Smooth muscle cell (in vitro differentiated cells): ENCODE data around the gene TTC12. TPM values are rescaled to one million over a fixed set of nuclear protein-coding genes. Genes with fewer than 3 reads are reported as not detected.

ENCODE experiments used
- DNase-seq: peaks from one replicate; lab custom pipeline; 2025; ENCODE audit not compliant: unreplicated experiment; lab: John Stamatoyannopoulos, UW
- H2AFZ ChIP-seq: fragments of 200-600 bp; sonication (generic); 2 replicates; pipeline ENCODE4 v1.6.0; 2016; ENCODE audit warnings: antibody characterized with exemption, low read depth, mild to moderate bottlenecking
- H3F3A ChIP-seq: fragments of 200-600 bp; sonication (generic); 2 replicates; pipeline ENCODE4 v1.6.0; 2017; ENCODE audit warnings: antibody characterized with exemption, low read depth
- H3K27ac ChIP-seq: fragments of 200-600 bp; sonication (generic); 2 replicates; pipeline ENCODE4 v1.5.1; 2016; ENCODE audit warnings: low read depth, mild to moderate bottlenecking
- H3K27me3 ChIP-seq: fragments of 200-600 bp; sonication (generic); 2 replicates; pipeline ENCODE4 v1.6.1; 2016; ENCODE audit warnings: low read depth, mild to moderate bottlenecking
- H3K36me3 ChIP-seq: fragments of 200-600 bp; sonication (generic); 2 replicates; pipeline ENCODE4 v1.5.1; 2016; ENCODE audit warnings: low read depth
- H3K4me1 ChIP-seq: fragments of 200-600 bp; sonication (generic); 2 replicates; pipeline ENCODE4 v1.5.1; 2016; ENCODE audit warnings: low read depth
- H3K4me2 ChIP-seq: fragments of 200-600 bp; sonication (generic); 2 replicates; pipeline ENCODE4 v1.6.0; 2016; ENCODE audit warnings: mild to moderate bottlenecking
- H3K4me3 ChIP-seq: fragments of 200-600 bp; sonication (generic); 2 replicates; pipeline ENCODE4 v1.5.1; 2016; ENCODE audit warnings: mild to moderate bottlenecking
- H3K79me2 ChIP-seq: fragments of 200-600 bp; sonication (generic); 2 replicates; pipeline ENCODE4 v1.6.0; 2016; ENCODE audit warnings: low read depth, mild to moderate bottlenecking
- H3K9ac ChIP-seq: fragments of 200-600 bp; sonication (generic); 2 replicates; pipeline ENCODE4 v1.6.0; 2016; ENCODE audit warnings: low read depth
- H3K9me3 ChIP-seq: fragments of 200-600 bp; sonication (generic); replicated peaks from 2 replicates; pipeline ENCODE4 v1.5.1; 2016; ENCODE audit warnings: low read depth
- H4K20me1 ChIP-seq: fragments of 200-600 bp; sonication (generic); 2 replicates; pipeline ENCODE4 v1.6.0; 2016; ENCODE audit warnings: low read depth
- CTCF ChIP-seq: fragments of 200-600 bp; sonication (generic); IDR thresholded peaks from 2 replicates; pipeline ENCODE4 v1.5.1; 2017; ENCODE audit warnings: borderline replicate concordance, mild to moderate bottlenecking, antibody characterized with exemption; ENCODE audit not compliant: insufficient read depth, poor library complexity, severe bottlenecking
- WGBS: methylation state at CpG from one replicate; pipeline ENCODE4 v1.1.7; 2016; ENCODE audit warnings: low lambda C conversion rate; 5-methylcytosine and 5-hydroxymethylcytosine counted together
- polyA plus RNA-seq: library from polyadenylated mRNA; unstranded; fragments of >200 nt; fragmentation: Nextera tagmentation; extraction: Ambion mirVana; gene quantifications from 2 replicates; pipeline ENCODE4 v1.2.1, GENCODE V29; 2016
- total RNA-seq: library from RNA; depleted of rRNA; stranded (reverse); fragments of >200 nt; gene quantifications from 2 replicates; pipeline ENCODE4 v1.2.3, GENCODE V29; 2014

Gene TTC12
- 8.8 and 26.8 TPM in 2 replicates for total RNA-seq
- 3.4 and 5.8 TPM in 2 replicates for polyA plus RNA-seq

GRCh38 chr11:113314389-113315301 lies at the start of gene TTC12:
TSS of gene TTC12 (plus strand) at chr11:113314583. CDS start at chr11:113316258, 1,675 bp downstream.
- Histone ChIP-seq H3K36me3 (no peaks in the 10 kb centered on the region), H3K9ac (peak within 1 kb of the TSS; percentile 82), H3K79me2 (no peaks in the 10 kb centered on the region), H3K4me1 (peaks cover 6% of the 10 kb centered on the region), H3K4me2 (peak within 1 kb of the TSS; percentile 87), H3F3A (no peaks in the 10 kb centered on the region), H3K9me3 (no peaks in the 10 kb centered on the region), H3K27me3 (no peaks in the 10 kb centered on the region), H3K4me3 (peak within 1 kb of the TSS; percentile 72), H4K20me1 (no peaks in the 10 kb centered on the region), H3K27ac (peak within 1 kb of the TSS; percentile 78), H2AFZ (peak within 1 kb of the TSS; percentile 90)
- DNase-seq: peak; percentile 92
- 4% methylated on average over 59 of the region's 64 CpGs for WGBS
- no peak for TF ChIP-seq CTCF

GRCh38 chr11:113265362-113265761 lies 49.0 kb upstream of the TTC12 start:
- Histone ChIP-seq H3K9me3 (no peaks in the 10 kb centered on the region), H4K20me1 (no peaks in the 10 kb centered on the region), H3K9ac (no peak overlapping the region), H2AFZ (no peak overlapping the region), H3K27ac (no peak overlapping the region), H3K4me1 (no peaks in the 10 kb centered on the region), H3K79me2 (no peaks in the 10 kb centered on the region), H3K27me3 (no peaks in the 10 kb centered on the region), H3K36me3 (no peaks in the 10 kb centered on the region), H3K4me2 (no peak overlapping the region), H3K4me3 (no peak overlapping the region), H3F3A (no peaks in the 10 kb centered on the region)
- WGBS: 89% methylated on average over 2 of the region's 2 CpGs
- TF ChIP-seq CTCF: no peak
- DNase-seq: no peak

- TF ChIP-seq CTCF: no peak
- DNase-seq: no peak
- no peaks in the 10 kb centered on the region for H3K36me3 ChIP-seq
- no peak overlapping the region for H3K27ac ChIP-seq
- no peaks in the 10 kb centered on the region for H3K9me3 ChIP-seq
- H3K4me1 ChIP-seq: no peaks in the 10 kb centered on the region
- no peak overlapping the region for H3K4me2 ChIP-seq
- no peaks in the 10 kb centered on the region for H3F3A ChIP-seq
- 91% methylated on average over 7 of the region's 7 CpGs for WGBS
- no peak overlapping the region for H2AFZ ChIP-seq
- no peak overlapping the region for H3K4me3 ChIP-seq
- no peak overlapping the region for H3K9ac ChIP-seq
- H3K27me3 ChIP-seq: no peaks in the 10 kb centered on the region
- no peaks in the 10 kb centered on the region for H3K79me2 ChIP-seq
- no peaks in the 10 kb centered on the region for H4K20me1 ChIP-seq
Observed at GRCh38 chr11:113267493-113267892, 46.9 kb upstream of the TTC12 start.
